Caco-2 (cell line): ENCODE measurements around the gene CRYBA4. TPM values are rescaled to one million over a fixed set of nuclear protein-coding genes. Genes with fewer than 3 reads are reported as not detected.

Experiments
- BruUV-seq: library from RNA; stranded (reverse); fragments of 400-500 nt; replicated peaks from 2 replicates; lab custom pipeline; 2021; lab: Mats Ljungman, UMichigan
- CTCF ChIA-PET: fragments of 300-600 bp; sonication (Branson Sonifier 250); formaldehyde crosslinking; loops from one replicate; lab custom pipeline; 2022; ENCODE audit warnings: antibody characterized with exemption; lab: Charles Lee
- POLR2A ChIA-PET: fragments of 300-600 bp; sonication (Branson Sonifier 250); formaldehyde crosslinking; loops from one replicate; lab custom pipeline; 2022; ENCODE audit warnings: antibody characterized with exemption; lab: Charles Lee
- DNase-seq, 2 experiments: peaks; one replicate each; pipeline versions ENCODE4 v3.0.0 to v3.0.0-alpha.2; 2020 to 2022
- H3K27me3 ChIP-seq: replicated peaks from 2 replicates; pipeline ENCODE4 v1.6.0; 2011; ENCODE audit warnings: low read length; ENCODE audit not compliant: control insufficient read depth, insufficient read depth
- H3K36me3 ChIP-seq: 2 replicates; pipeline ENCODE4 v1.5.1; 2011; ENCODE audit warnings: low read length; ENCODE audit not compliant: control insufficient read depth, insufficient read depth
- H3K4me1 ChIP-seq: fragments of 250-450 bp; sonication (Bioruptor Pico); 2 replicates; pipeline ENCODE4 v1.5.1; 2020; ENCODE audit warnings: mild to moderate bottlenecking
- H3K4me3 ChIP-seq: 2 replicates; pipeline ENCODE4 v1.5.1; 2011; ENCODE audit warnings: low read depth, mild to moderate bottlenecking, control low read depth, low read length
- H3K9me3 ChIP-seq: fragments of 250-450 bp; sonication (Bioruptor Pico); 2 replicates; pipeline ENCODE4 v1.5.1; 2020; ENCODE audit warnings: mild to moderate bottlenecking, moderate library complexity
- H3K27ac Mint-ChIP-seq: one replicate; pipeline ENCODE4 v1.8.0; 2022; ENCODE audit warnings: mixed read lengths; ENCODE audit not compliant: unreplicated experiment
- H3K27me3 Mint-ChIP-seq: one replicate; pipeline ENCODE4 v1.8.0; 2022; ENCODE audit warnings: mixed read lengths; ENCODE audit not compliant: insufficient read depth, unreplicated experiment
- H3K36me3 Mint-ChIP-seq: one replicate; pipeline ENCODE4 v1.8.0; 2022; ENCODE audit warnings: mild to moderate bottlenecking, mixed read lengths; ENCODE audit not compliant: insufficient read depth, unreplicated experiment
- H3K4me1 Mint-ChIP-seq: one replicate; pipeline ENCODE4 v1.8.0; 2022; ENCODE audit warnings: low read depth, mixed read lengths; ENCODE audit not compliant: unreplicated experiment
- H3K4me3 Mint-ChIP-seq: one replicate; pipeline ENCODE4 v1.8.0; 2022; ENCODE audit warnings: mild to moderate bottlenecking, moderate library complexity, mixed read lengths; ENCODE audit not compliant: unreplicated experiment
- H3K9me3 Mint-ChIP-seq: one replicate; pipeline ENCODE4 v1.8.0; 2022; ENCODE audit warnings: mixed read lengths; ENCODE audit not compliant: unreplicated experiment
- intact Hi-C: fragments of 100-400 bp; cut with micrococcal nuclease; formaldehyde crosslinking; loops from one replicate; pipeline ENCODE4 v1.10.0; 2022; ENCODE audit not compliant: unreplicated experiment
- total RNA-seq: library from RNA; stranded (reverse); gene quantifications from 2 replicates; pipeline ENCODE4 v1.2.3, GENCODE V29; 2022
- TF ChIP-seq, protein P1 (sequence below), 2 experiments: fragments of 200-600 bp in 1 of 2; IDR thresholded peaks; 1 replicate in 1 of 2; 2 replicates in 1 of 2; pipeline versions ENCODE4 v1.5.1 to v1.8.0; 2011 to 2022; ENCODE audit warnings: antibody characterized with exemption in 1 of 2, control low read depth in 1 of 2, inconsistent platforms in 1 of 2, low read depth in 1 of 2, low read length in 1 of 2, mild to moderate bottlenecking in 1 of 2, moderate library complexity in 1 of 2; ENCODE audit not compliant: insufficient read depth in 1 of 2, severe bottlenecking in 1 of 2, unreplicated experiment in 1 of 2

CRYBA4 gene
- total RNA-seq, 1 experiment from 2014 or later, result 0.68 TPM

GRCh38 chr22:26580240-26580962 lies 41.4 kb upstream of the CRYBA4 start:
- ChIA-PET CTCF (interaction anchor here (0.6 kb wide), 1 partner anchor 101 kb away, joined by 3 read pairs; no protein-coding TSS in a partner anchor), POLR2A (interaction anchor here (0.6 kb wide), 1 partner anchor 9 kb away, joined by 3 read pairs; no protein-coding TSS in a partner anchor)
- Mint-ChIP-seq H3K27ac (no peak overlapping the region), H3K4me1 (peaks cover 8% of the 10 kb centered on the region), H3K36me3 (no peaks in the 10 kb centered on the region), H3K4me3 (no peak overlapping the region), H3K27me3 (no peaks in the 10 kb centered on the region), H3K9me3 (no peaks in the 10 kb centered on the region)
- TF ChIP-seq, protein P1, sequence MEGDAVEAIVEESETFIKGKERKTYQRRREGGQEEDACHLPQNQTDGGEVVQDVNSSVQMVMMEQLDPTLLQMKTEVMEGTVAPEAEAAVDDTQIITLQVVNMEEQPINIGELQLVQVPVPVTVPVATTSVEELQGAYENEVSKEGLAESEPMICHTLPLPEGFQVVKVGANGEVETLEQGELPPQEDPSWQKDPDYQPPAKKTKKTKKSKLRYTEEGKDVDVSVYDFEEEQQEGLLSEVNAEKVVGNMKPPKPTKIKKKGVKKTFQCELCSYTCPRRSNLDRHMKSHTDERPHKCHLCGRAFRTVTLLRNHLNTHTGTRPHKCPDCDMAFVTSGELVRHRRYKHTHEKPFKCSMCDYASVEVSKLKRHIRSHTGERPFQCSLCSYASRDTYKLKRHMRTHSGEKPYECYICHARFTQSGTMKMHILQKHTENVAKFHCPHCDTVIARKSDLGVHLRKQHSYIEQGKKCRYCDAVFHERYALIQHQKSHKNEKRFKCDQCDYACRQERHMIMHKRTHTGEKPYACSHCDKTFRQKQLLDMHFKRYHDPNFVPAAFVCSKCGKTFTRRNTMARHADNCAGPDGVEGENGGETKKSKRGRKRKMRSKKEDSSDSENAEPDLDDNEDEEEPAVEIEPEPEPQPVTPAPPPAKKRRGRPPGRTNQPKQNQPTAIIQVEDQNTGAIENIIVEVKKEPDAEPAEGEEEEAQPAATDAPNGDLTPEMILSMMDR (IDR thresholded peaks at IDR 0.05; ENCODE audit: insufficient read depth in 1 of 2, low read depth in 1 of 2, low read length in 1 of 2, severe bottlenecking in 1 of 2, unreplicated experiment in 1 of 2), result no peak
- BruUV-seq, result no TSS peak
- DNase-seq, result no peak
- H3K9me3 ChIP-seq, result no peaks in the 10 kb centered on the region
- H3K4me1 ChIP-seq, result peaks cover 7% of the 10 kb centered on the region
- H3K36me3 ChIP-seq, result no peaks in the 10 kb centered on the region
- intact Hi-C loops, result no loop called here
- no peaks in the 10 kb centered on the region for H3K27me3 ChIP-seq
- H3K4me3 ChIP-seq, result no peak overlapping the region

GRCh38 chr22:26581026-26581425 lies 40.7 kb upstream of the CRYBA4 start:
- no TSS peak for BruUV-seq
- no peaks in the 10 kb centered on the region for H3K36me3 Mint-ChIP-seq
- H3K27me3 Mint-ChIP-seq, result no peaks in the 10 kb centered on the region
- H3K4me1 Mint-ChIP-seq, result peaks cover 7% of the 10 kb centered on the region
- H3K4me1 ChIP-seq, result peaks cover 6% of the 10 kb centered on the region
- H3K4me3 Mint-ChIP-seq, result no peak overlapping the region
- no peaks in the 10 kb centered on the region for H3K27me3 ChIP-seq
- no peaks in the 10 kb centered on the region for H3K9me3 ChIP-seq
- TF ChIP-seq, protein P1 (IDR thresholded peaks at IDR 0.05; ENCODE audit: insufficient read depth in 1 of 2, low read depth in 1 of 2, low read length in 1 of 2, severe bottlenecking in 1 of 2, unreplicated experiment in 1 of 2), result no peak
- H3K27ac Mint-ChIP-seq, result no peak overlapping the region
- H3K36me3 ChIP-seq, result no peaks in the 10 kb centered on the region
- H3K9me3 Mint-ChIP-seq, result no peaks in the 10 kb centered on the region
- H3K4me3 ChIP-seq, result no peak overlapping the region
- no peak for DNase-seq
- ChIA-PET POLR2A (no interaction called here), CTCF (no interaction called here)
- intact Hi-C loops, result no loop called here

- Mint-ChIP-seq H3K27me3 (no peaks in the 10 kb centered on the region), H3K4me3 (no peak overlapping the region), H3K4me1 (no peaks in the 10 kb centered on the region), H3K36me3 (no peaks in the 10 kb centered on the region), H3K27ac (no peak overlapping the region), H3K9me3 (no peaks in the 10 kb centered on the region)
- Histone ChIP-seq H3K9me3 (no peaks in the 10 kb centered on the region), H3K27me3 (no peaks in the 10 kb centered on the region), H3K36me3 (no peaks in the 10 kb centered on the region), H3K4me1 (no peaks in the 10 kb centered on the region), H3K4me3 (no peak overlapping the region)
- ChIA-PET POLR2A (no interaction called here), CTCF (no interaction called here)
- no TSS peak for BruUV-seq
- intact Hi-C loops, result no loop called here
- TF ChIP-seq, protein P1 (IDR thresholded peaks at IDR 0.05; ENCODE audit: insufficient read depth in 1 of 2, low read depth in 1 of 2, low read length in 1 of 2, severe bottlenecking in 1 of 2, unreplicated experiment in 1 of 2), result no peak
- no peak for DNase-seq
These were observed 40.1 kb upstream of the CRYBA4 start for GRCh38 chr22:26581633-26582168.
